Fibroblast of skin of right biceps (primary cell): ENCODE measurements around the gene C17orf78.
"Not testable (repeated sequence)": the region's sequence is repeated elsewhere in the genome, so short reads cannot be mapped to it uniquely, and the experiment has no call there.

Experiments used
- DNase-seq: peaks from one replicate; pipeline ENCODE4 v3.0.0-alpha.2; 2013

C17orf78 gene

GRCh38 chr17:37388266-37388665 lies 12.5 kb downstream of the C17orf78 start:
- DNase-seq, result peak; percentile 41

GRCh38 chr17:37389160-37389559 lies 13.4 kb downstream of the C17orf78 start:
- DNase-seq, result no peak

- peak; percentile 58 for DNase-seq
Measured at GRCh38 chr17:37391146-37391545, 15.4 kb downstream of the C17orf78 start.

- peak; percentile 82 for DNase-seq
Measured at GRCh38 chr17:37392024-37392590, 16.3 kb downstream of the C17orf78 start.

- DNase-seq, result no peak
Measured at GRCh38 chr17:37393352-37393751, 17.6 kb downstream of the C17orf78 start.

GRCh38 chr17:37399265-37399803 lies 23.5 kb downstream of the C17orf78 start:
- DNase-seq, result peak; percentile 36

GRCh38 chr17:37400505-37400904 lies 24.7 kb downstream of the C17orf78 start:
- DNase-seq, result no peak

GRCh38 chr17:37405522-37405921 lies 29.7 kb downstream of the C17orf78 start:
- DNase-seq, result not testable (repeated sequence)

GRCh38 chr17:37405955-37406634 lies 30.3 kb downstream of the C17orf78 start:
- DNase-seq, result no peak

- DNase-seq, result peak; percentile 81
Measured at GRCh38 chr17:37406635-37407461, 31.1 kb downstream of the C17orf78 start, which contains the start of the genes ACACA and TADA2A. Gene ACACA, minus strand, starts transcription at chr17:37406836. Its CDS starts 537 bp downstream, at chr17:37406299. Gene TADA2A, plus strand, starts transcription at chr17:37406886. Its CDS starts 4,480 bp downstream, at chr17:37411366.

- not testable (repeated sequence) for DNase-seq
Measured at GRCh38 chr17:37408145-37408479, 32.3 kb downstream of the C17orf78 start.

- DNase-seq, result no peak
Measured at GRCh38 chr17:37410357-37410756, 34.6 kb downstream of the C17orf78 start.

- DNase-seq, result no peak
Measured at GRCh38 chr17:37413875-37414519, 38.2 kb downstream of the C17orf78 start.

GRCh38 chr17:37417852-37418251 lies 42.1 kb downstream of the C17orf78 start:
- DNase-seq, result peak; percentile 42

- DNase-seq, result no peak
Measured at GRCh38 chr17:37422971-37423625, 47.3 kb downstream of the C17orf78 start.

GRCh38 chr17:37425268-37425667 lies 49.5 kb downstream of the C17orf78 start:
- DNase-seq, result no peak

- DNase-seq, result no peak
Measured at GRCh38 chr17:37429039-37429438, 53.3 kb downstream of the C17orf78 start.

GRCh38 chr17:37429453-37429852 lies 53.7 kb downstream of the C17orf78 start:
- DNase-seq, result no peak

GRCh38 chr17:37430051-37430627 lies 54.4 kb downstream of the C17orf78 start:
- peak; percentile 69 for DNase-seq

- DNase-seq, result no peak
Measured at GRCh38 chr17:37432671-37433070, 56.9 kb downstream of the C17orf78 start.

GRCh38 chr17:37438141-37438540 lies 62.4 kb downstream of the C17orf78 start:
- DNase-seq, result no peak

- DNase-seq, result no peak
Measured at GRCh38 chr17:37440424-37440823, 64.6 kb downstream of the C17orf78 start.
